Keratinocyte (primary cell): ENCODE results near the gene FAM13A. TPM values are rescaled to one million over a fixed set of nuclear protein-coding genes. Genes with fewer than 3 reads are reported as not detected.

Experiments
- DNase-seq: peaks from one replicate; pipeline ENCODE4 v3.0.0-alpha.2; 2011; ENCODE audit warnings: low read depth, missing footprints, low spot score
- FAIRE-seq: peaks from 2 replicates; lab custom pipeline; 2011; peaks lifted over from hg19 to GRCh38; lab: Jason Lieb, UNC
- H2AFZ ChIP-seq: 2 replicates; pipeline ENCODE4 v1.6.0; 2012; ENCODE audit warnings: low read length, control low read depth, inconsistent platforms; ENCODE audit not compliant: control insufficient read depth
- H3K27ac ChIP-seq: 2 replicates; pipeline ENCODE4 v1.5.1; 2011; ENCODE audit warnings: low read length; ENCODE audit not compliant: control insufficient read depth, insufficient read depth
- H3K27me3 ChIP-seq: 3 replicates; pipeline ENCODE4 v1.6.0; 2011; ENCODE audit warnings: low read length; ENCODE audit not compliant: control insufficient read depth, insufficient read depth; ENCODE audit errors: extremely low read depth
- H3K36me3 ChIP-seq, 2 experiments: 2 replicates in 1 of 2; 3 replicates in 1 of 2; pipeline ENCODE4 v1.5.1; 2011; ENCODE audit warnings: low read length in 2 of 2, mild to moderate bottlenecking in 1 of 2; ENCODE audit not compliant: control insufficient read depth in 2 of 2, insufficient read depth in 2 of 2; ENCODE audit errors: extremely low read depth in 1 of 2
- H3K4me1 ChIP-seq: 3 replicates; pipeline ENCODE4 v1.5.1; 2011; ENCODE audit warnings: low read length; ENCODE audit not compliant: control insufficient read depth, insufficient read depth; ENCODE audit errors: extremely low read depth
- H3K4me2 ChIP-seq: 3 replicates; pipeline ENCODE4 v1.6.0; 2011; ENCODE audit warnings: low read depth, low read length; ENCODE audit not compliant: control insufficient read depth, insufficient read depth; ENCODE audit errors: extremely low read depth
- H3K4me3 ChIP-seq, 3 experiments: fragments of 200-600 bp in 1 of 3; sonication (generic) in 1 of 3; 2 replicates in 2 of 3; 3 replicates in 1 of 3; pipeline ENCODE4 v1.5.1; 2011 to 2016; ENCODE audit warnings: low read length in 3 of 3, mild to moderate bottlenecking in 3 of 3, control low read depth in 2 of 3, inconsistent platforms in 1 of 3, low read depth in 1 of 3, mixed read lengths in 1 of 3, mixed run types in 1 of 3, moderate library complexity in 1 of 3; ENCODE audit not compliant: control insufficient read depth in 2 of 3, insufficient read depth in 2 of 3; ENCODE audit errors: extremely low read depth in 1 of 3
- H3K79me2 ChIP-seq: 2 replicates; pipeline ENCODE4 v1.6.0; 2012; ENCODE audit warnings: low read length; ENCODE audit not compliant: control insufficient read depth, insufficient read depth
- H3K9ac ChIP-seq: 3 replicates; pipeline ENCODE4 v1.6.0; 2011; ENCODE audit warnings: low read length; ENCODE audit not compliant: control insufficient read depth, insufficient read depth; ENCODE audit errors: extremely low read depth
- H3K9me1 ChIP-seq: 3 replicates; pipeline ENCODE4 v1.6.0; 2011; ENCODE audit warnings: low read length; ENCODE audit not compliant: control insufficient read depth, insufficient read depth; ENCODE audit errors: extremely low read depth
- H3K9me3 ChIP-seq: 2 replicates; pipeline ENCODE4 v1.5.1; 2012; ENCODE audit warnings: low read depth, low read length; ENCODE audit not compliant: control insufficient read depth
- H4K20me1 ChIP-seq: 3 replicates; pipeline ENCODE4 v1.6.0; 2011; ENCODE audit warnings: low read length; ENCODE audit not compliant: control insufficient read depth, insufficient read depth; ENCODE audit errors: extremely low read depth
- CTCF ChIP-seq, 3 experiments: IDR thresholded peaks in 1 of 3; conservative IDR thresholded peaks in 1 of 3; optimal IDR thresholded peaks in 1 of 3; 2 replicates in 2 of 3; 3 replicates in 1 of 3; pipeline versions ENCODE3 to v1.5.1; 2011; ENCODE audit warnings: low read length in 3 of 3, mild to moderate bottlenecking in 3 of 3, moderate library complexity in 2 of 3, control low read depth in 1 of 3, inconsistent platforms in 1 of 3; ENCODE audit not compliant: insufficient read depth in 2 of 3; ENCODE audit errors: extremely low read depth in 1 of 3
- EZH2 ChIP-seq: IDR thresholded peaks from one replicate; pipeline ENCODE4 v1.6.1; 2012; ENCODE audit warnings: inconsistent platforms, mild to moderate bottlenecking, low read length, moderate library complexity
- dilution Hi-C: fragments of 300-500 bp; cut with MboI; formaldehyde crosslinking; loops from one replicate; pipeline ENCODE4 v1.7.0; 2020; ENCODE audit warnings: low sequenced_read_pairs; ENCODE audit not compliant: extremely low pct_ligation_motif_present
- polyA plus RNA-seq, 5 experiments: library from polyadenylated mRNA; depleted of rRNA in 3 of 5; stranded (reverse) in 3 of 5; stranded (forward) in 1 of 5; unstranded in 1 of 5; fragments of >200 nt; gene quantifications; 1 replicate in 1 of 5; 2 replicates in 3 of 5; 3 replicates in 1 of 5; pipeline versions ENCODE4 v1.2.1 to v1.2.3, GENCODE V29; 2011 to 2012; ENCODE audit warnings: missing spikeins in 2 of 5, low read depth in 1 of 5, low replicate concordance in 1 of 5

FAM13A gene
- polyA plus RNA-seq, 1 donor (not counting 4 experiments of a cell fraction or from before 2014, with no cell fraction given): 6.0 TPM

DNA sequence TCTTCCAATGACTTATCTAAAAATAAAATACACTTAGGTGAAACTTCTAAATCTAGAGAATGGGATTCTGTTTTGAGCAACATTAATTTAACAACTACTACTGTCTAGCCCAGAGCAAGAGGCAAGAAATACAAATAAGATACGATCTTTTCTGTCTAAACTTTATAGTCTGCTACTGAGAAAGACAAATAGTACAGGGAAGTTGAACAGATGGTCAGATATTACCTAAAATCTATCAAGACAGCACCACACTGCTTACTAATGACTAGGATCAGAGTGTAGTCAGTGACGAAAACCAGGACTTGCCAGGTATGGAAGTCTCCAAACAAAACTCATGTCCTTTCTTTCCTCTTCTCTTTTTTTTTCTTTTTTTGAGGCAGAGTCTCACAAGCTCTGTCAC, 7.1 kb downstream of the FAM13A start:
- Histone ChIP-seq H3K27ac (no peak overlapping the region), H3K4me3 (no peak overlapping the region), H3K9me3 (no peaks in the 10 kb centered on the region), H2AFZ (no peak overlapping the region), H3K4me2 (no peak overlapping the region), H3K36me3 (no peaks in the 10 kb centered on the region), H3K79me2 (peaks cover 5% of the 10 kb centered on the region), H3K27me3 (no peaks in the 10 kb centered on the region), H4K20me1 (no peaks in the 10 kb centered on the region), H3K4me1 (no peaks in the 10 kb centered on the region), H3K9me1 (no peaks in the 10 kb centered on the region), H3K9ac (no peak overlapping the region)
- no peak for TF ChIP-seq EZH2
- no peak for TF ChIP-seq CTCF (optimal IDR thresholded peaks at IDR 0.05 in 1 of 3, IDR thresholded peaks at IDR 0.05 in 1 of 3, conservative IDR thresholded peaks at IDR 0.05 in 1 of 3; ENCODE audit: extremely low read depth in 1 of 3, insufficient read depth in 2 of 3, low read length in 3 of 3)
- dilution Hi-C loops: no loop called here
- FAIRE-seq (no peak), DNase-seq (no peak)

- FAIRE-seq (no peak), DNase-seq (no peak)
- no peaks in the 10 kb centered on the region for H3K9me1 ChIP-seq
- H3K9me3 ChIP-seq: no peaks in the 10 kb centered on the region
- H3K27me3 ChIP-seq: no peaks in the 10 kb centered on the region
- dilution Hi-C loops: no loop called here
- H3K4me3 ChIP-seq: no peak overlapping the region
- no peak overlapping the region for H2AFZ ChIP-seq
- H3K9ac ChIP-seq: no peak overlapping the region
- no peaks in the 10 kb centered on the region for H3K36me3 ChIP-seq
- no peak overlapping the region for H3K27ac ChIP-seq
- TF ChIP-seq EZH2 (no peak), CTCF (optimal IDR thresholded peaks at IDR 0.05 in 1 of 3, IDR thresholded peaks at IDR 0.05 in 1 of 3, conservative IDR thresholded peaks at IDR 0.05 in 1 of 3; ENCODE audit: extremely low read depth in 1 of 3, insufficient read depth in 2 of 3, low read length in 3 of 3) (no peak)
- H3K4me2 ChIP-seq: no peak overlapping the region
- no peaks in the 10 kb centered on the region for H3K4me1 ChIP-seq
- H4K20me1 ChIP-seq: no peaks in the 10 kb centered on the region
- peaks cover 5% of the 10 kb centered on the region for H3K79me2 ChIP-seq
Observed at GRCh38 chr4:89048906-89049601, 7.9 kb downstream of the FAM13A start.
